HepG2 (cell line): ENCODE measurements around the gene KCNJ6. TPM values are rescaled to one million over a fixed set of nuclear protein-coding genes. Genes with fewer than 3 reads are reported as not detected.

Experiments used
- ATAC-seq: fragments of 200-7000 bp; cut with Tn5 transposase; 3 replicates; pipeline ENCODE4 v1.9.1; 2020; ENCODE audit warnings: mild to moderate bottlenecking, moderate library complexity
- BruUV-seq: library from RNA; stranded (reverse); fragments of 400-500 nt; replicated peaks from 2 replicates; lab custom pipeline; 2021; lab: Mats Ljungman, UMichigan
- CTCF ChIA-PET: fragments of 300-600 bp; formaldehyde crosslinking; extraction: SDS; loops from one replicate; lab custom pipeline; 2021; ENCODE audit warnings: low total read pairs, inconsistent platforms, low intra/inter-chr PET ratio; lab: Yijun Ruan, JAX
- POLR2A ChIA-PET: fragments of 350-600 bp; sonication (Branson Sonifier 250); formaldehyde crosslinking; loops from one replicate; lab custom pipeline; 2020; ENCODE audit warnings: antibody characterized with exemption, inconsistent platforms; lab: Yijun Ruan, JAX
- DNase-seq: peaks from one replicate; pipeline ENCODE4 v3.0.0-alpha.2; 2015; ENCODE audit warnings: low spot score
- FAIRE-seq: peaks from 3 replicates; lab custom pipeline; 2011; peaks lifted over from hg19 to GRCh38; lab: Jason Lieb, UNC
- H2AFZ ChIP-seq: one replicate; pipeline ENCODE4 v1.6.1; 2011; ENCODE audit warnings: low read length, inconsistent platforms
- H3K27ac ChIP-seq: fragments of 300-600 bp; 3 replicates; pipeline ENCODE4 v1.8.0; 2011; ENCODE audit warnings: mixed run types, mild to moderate bottlenecking, mixed read lengths, low read length, inconsistent platforms; ENCODE audit not compliant: insufficient read depth; ENCODE audit errors: extremely low read length
- H3K27me3 ChIP-seq, 2 experiments: fragments of 200-600 bp in 1 of 2; 2 replicates in 1 of 2; 3 replicates in 1 of 2; pipeline versions ENCODE4 v1.6.0 to v1.8.0; 2011; ENCODE audit warnings: low read length in 2 of 2, mild to moderate bottlenecking in 2 of 2, moderate library complexity in 2 of 2, inconsistent platforms in 1 of 2; ENCODE audit not compliant: insufficient read depth in 2 of 2, control insufficient read depth in 1 of 2
- H3K36me3 ChIP-seq, 2 experiments: fragments of 200-600 bp in 1 of 2; replicated peaks in 1 of 2; 2 replicates in 1 of 2; 3 replicates in 1 of 2; pipeline versions ENCODE4 v1.5.1 to v1.8.0; 2011; ENCODE audit warnings: low read length in 2 of 2, inconsistent platforms in 1 of 2; ENCODE audit not compliant: insufficient read depth in 2 of 2, control insufficient read depth in 1 of 2
- H3K4me1 ChIP-seq: 2 replicates; pipeline ENCODE4 v1.5.1; 2012; ENCODE audit warnings: low read length, inconsistent platforms; ENCODE audit not compliant: insufficient read depth
- H3K4me2 ChIP-seq: 2 replicates; pipeline ENCODE4 v1.6.0; 2011; ENCODE audit warnings: low read depth, low read length, inconsistent platforms
- H3K4me3 ChIP-seq, 3 experiments: fragments of 200-600 bp in 1 of 3; sonication (generic), shearing (Covaris generic) in 1 of 3; replicated peaks in 1 of 3; 2 replicates each; pipeline ENCODE4 v1.5.1; 2011 to 2016; ENCODE audit warnings: low read length in 3 of 3, inconsistent platforms in 2 of 3, low read depth in 2 of 3, mild to moderate bottlenecking in 2 of 3, control low read depth in 1 of 3, mixed read lengths in 1 of 3; ENCODE audit not compliant: insufficient read depth in 1 of 3
- H3K79me2 ChIP-seq: one replicate; pipeline ENCODE4 v1.6.1; 2011; ENCODE audit warnings: low read length, inconsistent platforms; ENCODE audit not compliant: insufficient read depth
- H3K9ac ChIP-seq: 2 replicates; pipeline ENCODE4 v1.6.0; 2011; ENCODE audit warnings: mild to moderate bottlenecking, low read depth, low read length, inconsistent platforms; ENCODE audit not compliant: insufficient read depth
- H3K9me3 ChIP-seq: 2 replicates; pipeline ENCODE4 v1.5.1; 2012; ENCODE audit warnings: mild to moderate bottlenecking, low read length
- H4K20me1 ChIP-seq: 2 replicates; pipeline ENCODE4 v1.6.0; 2011; ENCODE audit warnings: inconsistent platforms, mild to moderate bottlenecking, low read length, moderate library complexity; ENCODE audit not compliant: insufficient read depth
- CEBPB ChIP-seq: IDR thresholded peaks from 2 replicates; pipeline ENCODE4 v1.6.1; 2011; ENCODE audit warnings: low read depth, low read length, improper control_type of control experiment, borderline replicate concordance
- MAFG ChIP-seq: sonication (generic); formaldehyde crosslinking; IDR thresholded peaks from 2 replicates; pipeline ENCODE4 v1.5.1; 2020; ENCODE audit warnings: mild to moderate bottlenecking, missing genetic modification reagents
- NPAS2 ChIP-seq: sonication (generic); formaldehyde crosslinking; IDR thresholded peaks from 2 replicates; pipeline ENCODE4 v1.8.0; 2022; ENCODE audit warnings: mild to moderate bottlenecking, missing genetic modification reagents, borderline replicate concordance
- SNRNP70 ChIP-seq: fragments of 200-400 bp; formaldehyde crosslinking; IDR thresholded peaks from 2 replicates; pipeline ENCODE4 v1.6.1; 2017; ENCODE audit warnings: mild to moderate bottlenecking, low read depth, low read length, moderate library complexity
- TSC22D2 ChIP-seq: sonication (generic); formaldehyde crosslinking; IDR thresholded peaks from 2 replicates; pipeline ENCODE4 v1.5.1; 2020; ENCODE audit warnings: missing genetic modification reagents, mild to moderate bottlenecking, borderline replicate concordance
- ZNF550 ChIP-seq: sonication (generic); formaldehyde crosslinking; IDR thresholded peaks from 2 replicates; pipeline ENCODE4 v1.4.0; 2020; ENCODE audit warnings: mild to moderate bottlenecking, missing genetic modification reagents, borderline replicate concordance
- ZNF598 ChIP-seq: sonication (generic); formaldehyde crosslinking; IDR thresholded peaks from 2 replicates; pipeline ENCODE4 v1.5.1; 2020; ENCODE audit warnings: mild to moderate bottlenecking, missing genetic modification reagents, borderline replicate concordance
- ZNF629 ChIP-seq: sonication (generic); formaldehyde crosslinking; conservative IDR thresholded peaks from 2 replicates; pipeline ENCODE4 v1.5.0; 2020; ENCODE audit warnings: missing genetic modification reagents
- ZNF782 ChIP-seq: sonication (generic); formaldehyde crosslinking; IDR thresholded peaks from 2 replicates; pipeline ENCODE4 v1.4.0; 2020; ENCODE audit warnings: missing genetic modification reagents, mild to moderate bottlenecking, borderline replicate concordance
- WGBS: methylation state at CpG from one replicate; pipeline ENCODE4 v1.1.6; 2017; ENCODE audit warnings: low lambda C conversion rate; 5-methylcytosine and 5-hydroxymethylcytosine counted together
- in situ Hi-C: cut with HindIII; loops from 2 replicates; pipeline ENCODE4 v1.10.0; 2017; ENCODE audit warnings: low pct_unique_long_range_greater_than_20kb; ENCODE audit not compliant: extremely low pct_ligation_motif_present
- intact Hi-C: fragments of 100-400 bp; cut with micrococcal nuclease; formaldehyde crosslinking; loops from one replicate; pipeline ENCODE4 v1.10.0; 2022; ENCODE audit not compliant: unreplicated experiment
- polyA plus RNA-seq, 8 experiments: library from polyadenylated mRNA; depleted of rRNA in 3 of 8; stranded (reverse) in 7 of 8; unstranded in 1 of 8; fragments of >200 nt; fragmentation: Illumina TruSeq in 4 of 8; extraction: Trizol in 4 of 8; gene quantifications; 2 replicates each; pipeline versions ENCODE4 v1.2.1 to v1.2.3, GENCODE V29; 2011 to 2016; ENCODE audit warnings: low read depth in 4 of 8, missing spikeins in 1 of 8, mixed read lengths in 1 of 8; ENCODE audit not compliant: insufficient read depth in 1 of 8
- total RNA-seq, 5 experiments: library from RNA; depleted of rRNA; stranded (reverse); fragments of >200 nt; fragmentation: Illumina TruSeq; extraction: Trizol; gene quantifications; 2 replicates each; pipeline ENCODE4 v1.2.3, GENCODE V29; 2016; ENCODE audit warnings: low read depth in 1 of 5
- TF ChIP-seq, protein P1 (sequence below): sonication (generic); formaldehyde crosslinking; IDR thresholded peaks from 2 replicates; pipeline ENCODE4 v1.4.0; 2020; ENCODE audit warnings: mild to moderate bottlenecking, missing genetic modification reagents
- TF ChIP-seq, protein P2 (sequence below): sonication (generic); formaldehyde crosslinking; IDR thresholded peaks from 2 replicates; pipeline ENCODE4; 2020; ENCODE audit warnings: missing genetic modification reagents, mild to moderate bottlenecking, borderline replicate concordance
- TF ChIP-seq, protein P3 (sequence below): sonication (generic); formaldehyde crosslinking; IDR thresholded peaks from 2 replicates; pipeline ENCODE4 v1.9.0; 2021; ENCODE audit warnings: missing genetic modification reagents, borderline replicate concordance
- TF ChIP-seq, protein P4 (sequence below): sonication (generic); formaldehyde crosslinking; IDR thresholded peaks from 2 replicates; pipeline ENCODE4 v1.4.0; 2020; ENCODE audit warnings: missing genetic modification reagents

KCNJ6 gene
- total and polyA plus RNA-seq, 2 of the 13 experiments (the other 11 are each of a cell fraction or from before 2014, with no cell fraction given) = not detected

DNA sequence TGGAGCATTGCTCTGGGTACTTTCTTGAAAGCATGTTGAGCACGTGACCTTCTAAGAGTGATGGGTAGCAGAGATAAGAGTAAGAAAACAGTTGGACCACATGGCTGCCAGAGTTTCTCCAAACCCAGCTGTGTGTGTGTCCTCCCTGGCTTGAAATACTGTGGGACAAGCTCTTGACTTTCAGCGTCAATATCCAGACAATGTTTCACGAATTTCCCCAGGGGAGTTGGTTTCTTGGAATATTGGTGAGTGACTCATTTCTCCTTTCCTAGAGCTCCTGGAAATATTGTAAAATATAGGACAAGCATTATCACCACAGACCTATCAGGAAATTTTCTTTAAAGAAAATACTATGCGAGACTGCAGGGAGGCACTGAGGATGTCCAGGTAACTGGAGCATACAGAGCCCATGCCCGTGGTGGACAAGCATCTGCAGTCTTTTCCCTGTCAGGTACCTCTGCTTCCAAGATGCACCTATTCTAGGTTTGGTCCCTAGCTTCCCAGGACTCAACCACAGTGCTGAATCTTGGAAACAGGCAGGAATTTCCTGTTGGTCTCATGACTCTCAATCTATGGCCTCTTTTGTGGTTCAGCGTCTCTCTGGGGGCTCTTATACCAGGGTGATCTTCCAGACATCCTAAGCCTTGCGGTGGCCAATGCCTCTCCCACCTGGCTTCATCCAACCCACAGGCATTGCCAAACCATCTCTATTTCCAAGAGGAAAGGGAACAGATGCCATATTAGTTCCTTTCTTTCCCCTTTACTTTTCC lies 67.4 kb downstream of the KCNJ6 start (continued):
- TF ChIP-seq, protein P1, sequence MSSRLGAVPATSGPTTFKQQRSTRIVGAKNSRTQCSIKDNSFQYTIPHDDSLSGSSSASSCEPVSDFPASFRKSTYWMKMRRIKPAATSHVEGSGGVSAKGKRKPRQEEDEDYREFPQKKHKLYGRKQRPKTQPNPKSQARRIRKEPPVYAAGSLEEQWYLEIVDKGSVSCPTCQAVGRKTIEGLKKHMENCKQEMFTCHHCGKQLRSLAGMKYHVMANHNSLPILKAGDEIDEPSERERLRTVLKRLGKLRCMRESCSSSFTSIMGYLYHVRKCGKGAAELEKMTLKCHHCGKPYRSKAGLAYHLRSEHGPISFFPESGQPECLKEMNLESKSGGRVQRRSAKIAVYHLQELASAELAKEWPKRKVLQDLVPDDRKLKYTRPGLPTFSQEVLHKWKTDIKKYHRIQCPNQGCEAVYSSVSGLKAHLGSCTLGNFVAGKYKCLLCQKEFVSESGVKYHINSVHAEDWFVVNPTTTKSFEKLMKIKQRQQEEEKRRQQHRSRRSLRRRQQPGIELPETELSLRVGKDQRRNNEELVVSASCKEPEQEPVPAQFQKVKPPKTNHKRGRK (CRISPR knock-in tag) = no peak

DNA sequence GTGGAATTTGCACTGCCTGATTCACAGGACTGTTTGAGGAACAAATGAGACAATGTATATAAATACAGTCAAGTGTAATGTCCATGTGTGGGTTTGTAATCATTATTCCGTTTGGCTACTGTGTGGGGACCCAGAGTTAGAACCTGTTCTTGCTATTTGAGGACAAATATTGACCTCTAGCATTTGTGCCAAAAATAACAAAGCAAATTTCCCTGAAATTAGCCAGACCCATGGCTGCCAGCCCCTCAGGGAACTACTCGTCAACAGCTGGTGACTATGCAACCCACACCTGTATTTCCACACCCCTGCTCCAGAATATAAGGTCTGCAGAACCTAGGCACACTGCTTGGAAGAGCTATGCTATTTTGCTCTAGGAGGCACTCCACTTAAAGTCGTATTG lies 70.7 kb downstream of the KCNJ6 start:
- BruUV-seq = no TSS peak
- WGBS = 3% methylated on average over 3 of the region's 3 CpGs
- no peak for ATAC-seq
- TF ChIP-seq, protein P2, sequence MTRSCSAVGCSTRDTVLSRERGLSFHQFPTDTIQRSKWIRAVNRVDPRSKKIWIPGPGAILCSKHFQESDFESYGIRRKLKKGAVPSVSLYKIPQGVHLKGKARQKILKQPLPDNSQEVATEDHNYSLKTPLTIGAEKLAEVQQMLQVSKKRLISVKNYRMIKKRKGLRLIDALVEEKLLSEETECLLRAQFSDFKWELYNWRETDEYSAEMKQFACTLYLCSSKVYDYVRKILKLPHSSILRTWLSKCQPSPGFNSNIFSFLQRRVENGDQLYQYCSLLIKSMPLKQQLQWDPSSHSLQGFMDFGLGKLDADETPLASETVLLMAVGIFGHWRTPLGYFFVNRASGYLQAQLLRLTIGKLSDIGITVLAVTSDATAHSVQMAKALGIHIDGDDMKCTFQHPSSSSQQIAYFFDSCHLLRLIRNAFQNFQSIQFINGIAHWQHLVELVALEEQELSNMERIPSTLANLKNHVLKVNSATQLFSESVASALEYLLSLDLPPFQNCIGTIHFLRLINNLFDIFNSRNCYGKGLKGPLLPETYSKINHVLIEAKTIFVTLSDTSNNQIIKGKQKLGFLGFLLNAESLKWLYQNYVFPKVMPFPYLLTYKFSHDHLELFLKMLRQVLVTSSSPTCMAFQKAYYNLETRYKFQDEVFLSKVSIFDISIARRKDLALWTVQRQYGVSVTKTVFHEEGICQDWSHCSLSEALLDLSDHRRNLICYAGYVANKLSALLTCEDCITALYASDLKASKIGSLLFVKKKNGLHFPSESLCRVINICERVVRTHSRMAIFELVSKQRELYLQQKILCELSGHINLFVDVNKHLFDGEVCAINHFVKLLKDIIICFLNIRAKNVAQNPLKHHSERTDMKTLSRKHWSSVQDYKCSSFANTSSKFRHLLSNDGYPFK (CRISPR knock-in tag) = no peak
- TF ChIP-seq ZNF598 (CRISPR knock-in tag) (no peak), ZNF550 (CRISPR knock-in tag) (no peak), SNRNP70 (no peak), CEBPB (no peak), ZNF629 (CRISPR knock-in tag) (no peak), MAFG (CRISPR knock-in tag) (no peak), NPAS2 (CRISPR knock-in tag) (no peak), TSC22D2 (CRISPR knock-in tag) (no peak), ZNF782 (CRISPR knock-in tag) (no peak)
- TF ChIP-seq, protein P3, sequence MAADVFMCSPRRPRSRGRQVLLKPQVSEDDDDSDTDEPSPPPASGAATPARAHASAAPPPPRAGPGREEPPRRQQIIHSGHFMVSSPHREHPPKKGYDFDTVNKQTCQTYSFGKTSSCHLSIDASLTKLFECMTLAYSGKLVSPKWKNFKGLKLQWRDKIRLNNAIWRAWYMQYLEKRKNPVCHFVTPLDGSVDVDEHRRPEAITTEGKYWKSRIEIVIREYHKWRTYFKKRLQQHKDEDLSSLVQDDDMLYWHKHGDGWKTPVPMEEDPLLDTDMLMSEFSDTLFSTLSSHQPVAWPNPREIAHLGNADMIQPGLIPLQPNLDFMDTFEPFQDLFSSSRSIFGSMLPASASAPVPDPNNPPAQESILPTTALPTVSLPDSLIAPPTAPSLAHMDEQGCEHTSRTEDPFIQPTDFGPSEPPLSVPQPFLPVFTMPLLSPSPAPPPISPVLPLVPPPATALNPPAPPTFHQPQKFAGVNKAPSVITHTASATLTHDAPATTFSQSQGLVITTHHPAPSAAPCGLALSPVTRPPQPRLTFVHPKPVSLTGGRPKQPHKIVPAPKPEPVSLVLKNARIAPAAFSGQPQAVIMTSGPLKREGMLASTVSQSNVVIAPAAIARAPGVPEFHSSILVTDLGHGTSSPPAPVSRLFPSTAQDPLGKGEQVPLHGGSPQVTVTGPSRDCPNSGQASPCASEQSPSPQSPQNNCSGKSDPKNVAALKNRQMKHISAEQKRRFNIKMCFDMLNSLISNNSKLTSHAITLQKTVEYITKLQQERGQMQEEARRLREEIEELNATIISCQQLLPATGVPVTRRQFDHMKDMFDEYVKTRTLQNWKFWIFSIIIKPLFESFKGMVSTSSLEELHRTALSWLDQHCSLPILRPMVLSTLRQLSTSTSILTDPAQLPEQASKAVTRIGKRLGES (CRISPR knock-in tag) = no peak
- TF ChIP-seq, protein P4, sequence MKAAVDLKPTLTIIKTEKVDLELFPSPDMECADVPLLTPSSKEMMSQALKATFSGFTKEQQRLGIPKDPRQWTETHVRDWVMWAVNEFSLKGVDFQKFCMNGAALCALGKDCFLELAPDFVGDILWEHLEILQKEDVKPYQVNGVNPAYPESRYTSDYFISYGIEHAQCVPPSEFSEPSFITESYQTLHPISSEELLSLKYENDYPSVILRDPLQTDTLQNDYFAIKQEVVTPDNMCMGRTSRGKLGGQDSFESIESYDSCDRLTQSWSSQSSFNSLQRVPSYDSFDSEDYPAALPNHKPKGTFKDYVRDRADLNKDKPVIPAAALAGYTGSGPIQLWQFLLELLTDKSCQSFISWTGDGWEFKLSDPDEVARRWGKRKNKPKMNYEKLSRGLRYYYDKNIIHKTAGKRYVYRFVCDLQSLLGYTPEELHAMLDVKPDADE (CRISPR knock-in tag) = no peak

More for the DNA sequence above, 70.7 kb downstream of the KCNJ6 start:
- no peak overlapping the region for H3K9ac ChIP-seq
- H3K4me3 ChIP-seq = no peak overlapping the region
- no peak overlapping the region for H3K4me2 ChIP-seq
- no peak overlapping the region for H3K27ac ChIP-seq
- no peaks in the 10 kb centered on the region for H3K9me3 ChIP-seq
- ChIA-PET POLR2A (no interaction called here), CTCF (no interaction called here)
- intact Hi-C loops = no loop called here
- no peak for DNase-seq
- H3K79me2 ChIP-seq = no peaks in the 10 kb centered on the region
- H3K27me3 ChIP-seq = no peaks in the 10 kb centered on the region
- in situ Hi-C loops = no loop called here
- no peak for FAIRE-seq
- H3K36me3 ChIP-seq = no peaks in the 10 kb centered on the region
- no peak overlapping the region for H2AFZ ChIP-seq
- no peaks in the 10 kb centered on the region for H4K20me1 ChIP-seq
- H3K4me1 ChIP-seq = no peaks in the 10 kb centered on the region
